ENCODE measurements around the gene ZNF160.

ZNF160 gene

DNA sequence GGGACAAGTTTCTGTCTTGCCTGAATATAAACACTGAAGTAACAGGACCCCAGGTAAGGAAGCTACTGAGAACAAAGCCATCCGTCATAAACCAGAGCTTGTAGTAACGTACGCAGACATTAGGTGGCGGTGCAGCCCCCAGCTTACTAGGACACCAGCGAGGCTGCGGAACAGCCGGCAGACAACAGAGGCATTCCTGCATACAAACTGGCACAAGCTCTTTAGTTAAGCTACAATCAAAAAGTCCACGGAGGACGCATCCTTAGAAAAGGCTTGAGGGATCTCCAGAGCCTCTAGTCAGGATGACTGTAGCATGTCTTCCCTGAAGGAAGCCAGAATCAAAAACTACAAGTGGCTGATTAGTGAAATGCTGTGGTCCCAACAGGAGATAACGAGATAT lies 26.2 kb downstream of the ZNF160 start:
- no peaks in the 10 kb centered on the region for H3K27me3 ChIP-seq (ENCODE audit: insufficient read depth, insufficient read length)
- peak; percentile 85 for DNase-seq (ENCODE audit: low read depth, low spot score)
- H3K36me3 ChIP-seq (ENCODE audit: insufficient read depth, insufficient read length, low read length) = peaks cover 27% of the 10 kb centered on the region
- no peak overlapping the region for H3K9ac ChIP-seq (ENCODE audit: insufficient read length, low read depth)
- no peaks in the 10 kb centered on the region for H3K4me1 ChIP-seq (ENCODE audit: insufficient read depth, insufficient read length)
- H3K9me3 ChIP-seq (ENCODE audit: insufficient read depth, low read length) = no peaks in the 10 kb centered on the region
- TF ChIP-seq ZNF274 (IDR thresholded peaks at IDR 0.05; ENCODE audit: low read depth, low read length) = no peak
- TF ChIP-seq SUZ12 (IDR thresholded peaks at IDR 0.05; ENCODE audit: extremely low read depth, insufficient read depth, insufficient read length) = no peak
- no peak for TF ChIP-seq YY1 (IDR thresholded peaks at IDR 0.05; ENCODE audit: insufficient read depth, insufficient read length)
- H3K4me3 ChIP-seq (ENCODE audit: insufficient read length, low read depth) = no peak overlapping the region

DNA sequence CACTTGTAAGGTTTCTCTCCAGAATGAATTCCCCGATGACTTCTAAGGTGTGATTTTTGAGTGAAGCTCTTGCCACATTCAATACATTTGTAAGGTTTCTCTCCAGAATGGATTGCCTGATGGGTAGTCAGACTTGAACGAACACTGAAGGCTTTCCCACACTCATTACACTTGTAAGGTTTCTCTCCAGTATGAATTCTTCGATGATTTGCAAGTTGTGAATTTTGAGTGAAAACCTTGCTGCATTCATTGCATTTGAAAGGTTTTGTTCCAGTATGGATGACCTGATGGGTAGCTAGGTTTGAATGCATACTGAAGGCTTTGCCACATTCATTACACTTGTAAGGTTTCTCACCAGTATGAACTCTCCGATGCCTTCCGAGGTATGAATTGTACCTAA lies 34.4 kb downstream of the ZNF160 start:
- H3K27me3 ChIP-seq (ENCODE audit: insufficient read depth, insufficient read length) = no peaks in the 10 kb centered on the region
- H3K36me3 ChIP-seq (ENCODE audit: insufficient read depth, insufficient read length, low read length) = peaks cover 49% of the 10 kb centered on the region
- no peak overlapping the region for H3K9ac ChIP-seq (ENCODE audit: insufficient read length, low read depth)
- H3K4me1 ChIP-seq (ENCODE audit: insufficient read depth, insufficient read length) = no peaks in the 10 kb centered on the region
- H3K9me3 ChIP-seq (ENCODE audit: insufficient read depth, low read length) = peaks cover 26% of the 10 kb centered on the region
- TF ChIP-seq ZNF274 (IDR thresholded peaks at IDR 0.05; ENCODE audit: low read depth, low read length) (no peak), SUZ12 (IDR thresholded peaks at IDR 0.05; ENCODE audit: extremely low read depth, insufficient read depth, insufficient read length) (no peak), YY1 (IDR thresholded peaks at IDR 0.05; ENCODE audit: insufficient read depth, insufficient read length) (no peak)
- DNase-seq (ENCODE audit: low read depth, low spot score) = no peak
- no peak overlapping the region for H3K4me3 ChIP-seq (ENCODE audit: insufficient read length, low read depth)

DNA sequence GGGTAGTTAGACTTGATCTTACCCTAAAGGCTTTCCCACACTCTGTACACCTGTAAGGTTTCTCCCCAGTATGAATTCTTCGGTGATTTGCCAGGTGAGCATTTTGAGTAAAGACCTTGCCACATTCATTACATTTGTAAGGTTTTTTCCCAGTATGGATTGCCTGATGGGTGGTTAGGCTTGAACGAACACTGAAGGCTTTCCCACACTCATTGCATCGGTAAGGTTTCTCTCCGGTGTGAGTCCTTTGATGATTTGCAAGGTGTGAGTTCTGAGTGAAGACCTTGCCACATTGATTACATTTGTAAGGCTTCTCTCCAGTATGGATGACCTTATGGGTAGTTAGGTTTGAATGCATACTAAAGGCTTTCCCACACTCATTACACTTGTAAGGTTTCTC lies 35.0 kb downstream of the ZNF160 start:
- Histone ChIP-seq H3K9ac (ENCODE audit: insufficient read length, low read depth) (no peak overlapping the region), H3K27me3 (ENCODE audit: insufficient read depth, insufficient read length) (no peaks in the 10 kb centered on the region), H3K9me3 (ENCODE audit: insufficient read depth, low read length) (peaks cover 26% of the 10 kb centered on the region), H3K36me3 (ENCODE audit: insufficient read depth, insufficient read length, low read length) (peaks cover 44% of the 10 kb centered on the region), H3K4me1 (ENCODE audit: insufficient read depth, insufficient read length) (no peaks in the 10 kb centered on the region), H3K4me3 (ENCODE audit: insufficient read length, low read depth) (no peak overlapping the region)
- no peak for DNase-seq (ENCODE audit: low read depth, low spot score)
- no peak for TF ChIP-seq ZNF274 (IDR thresholded peaks at IDR 0.05; ENCODE audit: low read depth, low read length)
- no peak for TF ChIP-seq YY1 (IDR thresholded peaks at IDR 0.05; ENCODE audit: insufficient read depth, insufficient read length)
- TF ChIP-seq SUZ12 (IDR thresholded peaks at IDR 0.05; ENCODE audit: extremely low read depth, insufficient read depth, insufficient read length) = no peak

DNA sequence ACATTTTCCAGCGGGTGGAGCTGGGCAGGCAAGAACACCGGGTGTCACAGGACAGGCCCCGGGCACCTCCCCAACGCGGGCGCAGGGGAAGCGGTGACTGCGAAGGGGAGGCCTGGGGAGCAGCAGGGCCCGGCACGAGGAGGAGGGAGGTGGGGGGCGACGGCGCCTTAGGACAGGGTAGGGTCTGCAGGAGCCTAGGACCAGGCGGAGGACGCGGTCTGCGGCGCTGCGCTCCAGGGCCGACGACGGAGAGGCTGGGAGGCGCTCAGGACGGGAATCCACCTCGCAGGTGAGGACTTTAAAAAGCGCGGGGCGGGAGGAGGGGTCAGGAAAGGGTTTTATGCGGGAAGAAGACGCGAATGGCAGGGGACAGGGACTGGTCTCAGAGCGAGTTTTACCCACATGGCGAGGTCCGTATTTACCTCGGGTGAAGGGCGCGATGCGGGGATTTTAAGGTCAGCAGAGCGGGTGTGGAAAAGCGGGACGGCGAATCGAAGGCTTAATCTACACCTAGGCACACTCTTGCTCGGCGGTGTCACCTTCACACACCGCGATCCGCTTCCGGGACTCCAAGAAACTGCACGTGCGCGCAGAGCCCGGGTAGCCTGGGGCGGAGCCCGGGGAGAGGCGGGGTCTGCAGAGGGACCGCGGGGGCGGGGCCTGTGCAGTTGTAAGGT lies 45.2 kb downstream of the ZNF160 start:
- Histone ChIP-seq H3K9ac (ENCODE audit: insufficient read length, low read depth) (peak overlapping the region; percentile 82), H3K4me3 (ENCODE audit: insufficient read length, low read depth) (peak overlapping the region; percentile 71), H3K9me3 (ENCODE audit: insufficient read depth, low read length) (peaks cover 9% of the 10 kb centered on the region; the same call in 1 of the 2 replicates), H3K36me3 (ENCODE audit: insufficient read depth, insufficient read length, low read length) (no peaks in the 10 kb centered on the region), H3K4me1 (ENCODE audit: insufficient read depth, insufficient read length) (no peaks in the 10 kb centered on the region), H3K27me3 (ENCODE audit: insufficient read depth, insufficient read length) (no peaks in the 10 kb centered on the region)
- no peak for TF ChIP-seq YY1 (IDR thresholded peaks at IDR 0.05; ENCODE audit: insufficient read depth, insufficient read length)
- no peak for TF ChIP-seq ZNF274 (IDR thresholded peaks at IDR 0.05; ENCODE audit: low read depth, low read length)
- no peak for TF ChIP-seq SUZ12 (IDR thresholded peaks at IDR 0.05; ENCODE audit: extremely low read depth, insufficient read depth, insufficient read length)
- DNase-seq (ENCODE audit: low read depth, low spot score) = peak; percentile 60

DNA sequence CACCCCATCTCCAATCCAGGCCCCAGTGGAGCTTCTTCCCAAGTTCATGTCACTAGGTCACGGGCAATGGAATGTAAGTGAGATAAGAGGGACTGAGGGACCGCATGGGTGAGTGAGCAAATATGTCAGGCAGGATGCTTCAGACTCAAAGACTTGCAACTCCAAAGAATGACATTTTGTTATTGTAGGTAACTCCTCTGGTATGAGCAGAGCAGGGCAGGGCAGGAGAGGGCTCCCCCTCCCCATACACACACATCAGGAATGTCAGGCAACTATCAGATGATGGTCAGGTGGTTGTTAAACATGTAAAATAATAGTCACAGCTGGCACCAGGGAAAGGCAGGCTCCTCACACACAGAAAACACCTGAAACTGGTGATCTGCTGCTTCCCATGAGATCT lies 48.1 kb downstream of the ZNF160 start:
- no peak for TF ChIP-seq ZNF274 (IDR thresholded peaks at IDR 0.05; ENCODE audit: low read depth, low read length)
- no peak for TF ChIP-seq YY1 (IDR thresholded peaks at IDR 0.05; ENCODE audit: insufficient read depth, insufficient read length)
- TF ChIP-seq SUZ12 (IDR thresholded peaks at IDR 0.05; ENCODE audit: extremely low read depth, insufficient read depth, insufficient read length) = no peak
- no peaks in the 10 kb centered on the region for H3K36me3 ChIP-seq (ENCODE audit: insufficient read depth, insufficient read length, low read length)
- H3K4me1 ChIP-seq (ENCODE audit: insufficient read depth, insufficient read length) = no peaks in the 10 kb centered on the region
- no peak for DNase-seq (ENCODE audit: low read depth, low spot score)
- no peaks in the 10 kb centered on the region for H3K27me3 ChIP-seq (ENCODE audit: insufficient read depth, insufficient read length)
- no peak overlapping the region for H3K9ac ChIP-seq (ENCODE audit: insufficient read length, low read depth)
- peaks cover 10% of the 10 kb centered on the region; the same call in 1 of the 2 replicates for H3K9me3 ChIP-seq (ENCODE audit: insufficient read depth, low read length)
- H3K4me3 ChIP-seq (ENCODE audit: insufficient read length, low read depth) = no peak overlapping the region

DNA sequence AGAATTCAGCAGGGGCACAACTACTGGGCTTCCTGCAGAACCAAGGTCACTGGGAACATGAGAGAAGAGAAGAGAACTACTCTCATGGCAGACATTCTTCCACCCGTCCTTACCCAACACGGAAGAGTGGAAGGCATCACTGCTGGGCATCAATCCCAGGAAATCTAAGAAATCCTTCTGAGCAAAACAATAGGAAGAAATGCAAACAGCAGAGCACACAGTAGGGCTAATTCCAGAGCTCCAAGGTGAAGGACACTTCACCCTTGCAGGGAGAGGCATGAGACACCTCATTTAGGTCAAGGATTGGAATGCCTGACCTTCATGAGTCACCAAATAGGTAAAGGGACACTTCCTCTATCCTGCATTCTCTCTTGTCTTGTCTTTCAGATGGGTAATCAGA lies 55.8 kb downstream of the ZNF160 start:
- H3K4me1 ChIP-seq (ENCODE audit: insufficient read depth, insufficient read length) = no peaks in the 10 kb centered on the region
- H3K27me3 ChIP-seq (ENCODE audit: insufficient read depth, insufficient read length) = no peaks in the 10 kb centered on the region
- TF ChIP-seq ZNF274 (IDR thresholded peaks at IDR 0.05; ENCODE audit: low read depth, low read length) (no peak), SUZ12 (IDR thresholded peaks at IDR 0.05; ENCODE audit: extremely low read depth, insufficient read depth, insufficient read length) (no peak), YY1 (IDR thresholded peaks at IDR 0.05; ENCODE audit: insufficient read depth, insufficient read length) (no peak)
- H3K9ac ChIP-seq (ENCODE audit: insufficient read length, low read depth) = no peak overlapping the region
- no peak for DNase-seq (ENCODE audit: low read depth, low spot score)
- H3K9me3 ChIP-seq (ENCODE audit: insufficient read depth, low read length) = peaks cover 9% of the 10 kb centered on the region; the same call in 1 of the 2 replicates
- no peak overlapping the region for H3K4me3 ChIP-seq (ENCODE audit: insufficient read length, low read depth)
- H3K36me3 ChIP-seq (ENCODE audit: insufficient read depth, insufficient read length, low read length) = no peaks in the 10 kb centered on the region

DNA sequence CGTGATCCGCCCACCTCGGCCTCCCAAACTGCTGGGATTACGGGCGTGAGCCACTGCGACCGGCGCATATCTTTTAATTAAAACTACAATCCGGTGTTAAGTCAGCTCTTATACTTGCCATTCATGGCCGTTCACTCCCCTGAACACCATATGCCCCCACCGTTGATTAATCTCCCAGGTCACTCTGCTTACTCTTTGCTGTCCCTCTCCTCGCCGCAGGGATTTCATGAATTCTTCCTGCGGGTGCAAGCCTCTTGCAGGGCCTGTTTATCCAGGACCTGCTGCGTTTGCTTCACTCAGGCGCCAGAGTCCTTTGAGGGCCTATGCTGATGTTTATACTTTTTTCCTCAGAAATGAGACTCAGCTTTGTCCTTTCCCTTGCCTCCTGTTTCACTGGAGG lies 57.7 kb downstream of the ZNF160 start:
- Histone ChIP-seq H3K9me3 (ENCODE audit: insufficient read depth, low read length) (peaks cover 9% of the 10 kb centered on the region; the same call in 1 of the 2 replicates), H3K4me1 (ENCODE audit: insufficient read depth, insufficient read length) (no peaks in the 10 kb centered on the region), H3K27me3 (ENCODE audit: insufficient read depth, insufficient read length) (no peaks in the 10 kb centered on the region), H3K36me3 (ENCODE audit: insufficient read depth, insufficient read length, low read length) (no peaks in the 10 kb centered on the region), H3K9ac (ENCODE audit: insufficient read length, low read depth) (no peak overlapping the region), H3K4me3 (ENCODE audit: insufficient read length, low read depth) (no peak overlapping the region)
- TF ChIP-seq SUZ12 (IDR thresholded peaks at IDR 0.05; ENCODE audit: extremely low read depth, insufficient read depth, insufficient read length) (no peak), YY1 (IDR thresholded peaks at IDR 0.05; ENCODE audit: insufficient read depth, insufficient read length) (no peak), ZNF274 (IDR thresholded peaks at IDR 0.05; ENCODE audit: low read depth, low read length) (no peak)
- DNase-seq (ENCODE audit: low read depth, low spot score) = no peak
